Ovary (tissue), 9 donors: ENCODE results near the gene PLIN1. TPM values are rescaled to one million over a fixed set of nuclear protein-coding genes. Genes with fewer than 3 reads are reported as not detected.

Experiments
- DNase-seq, 5 donors: peaks; one replicate each; pipeline ENCODE4 v3.0.0-alpha.2; 2019 to 2020
- H3K27ac ChIP-seq, 2 donors: fragments of 200-600 bp; one replicate each; pipeline versions ENCODE4 v1.5.1 to v1.8.0; 2019 to 2022
- H3K27me3 ChIP-seq: fragments of 200-600 bp; one replicate; pipeline ENCODE4 v1.8.0; 2022
- H3K36me3 ChIP-seq: fragments of 200-600 bp; sonication (generic); one replicate; pipeline ENCODE4 v1.5.1; 2019
- H3K4me1 ChIP-seq: one replicate; pipeline ENCODE4 v1.8.1; 2013; ENCODE audit warnings: mild to moderate bottlenecking, moderate library complexity; ENCODE audit not compliant: insufficient read depth
- H3K4me3 ChIP-seq: fragments of 200-600 bp; sonication (generic); one replicate; pipeline ENCODE4 v1.5.1; 2017
- H3K9me3 ChIP-seq, 2 donors: fragments of 200-600 bp in 1 of 2; sonication (generic) in 1 of 2; one replicate each; pipeline versions ENCODE4 v1.5.1 to v1.8.1; 2013 to 2019; ENCODE audit warnings: mild to moderate bottlenecking in 1 of 2, moderate library complexity in 1 of 2
- EP300 ChIP-seq: sonication (generic); formaldehyde crosslinking; IDR thresholded peaks from one replicate; pipeline ENCODE4 v1.6.1; 2017; ENCODE audit warnings: antibody characterized with exemption
- POLR2A ChIP-seq: fragments of 450-650 bp; IDR thresholded peaks from one replicate; pipeline ENCODE4 v1.6.1; 2017; ENCODE audit warnings: antibody characterized with exemption, mild to moderate bottlenecking, moderate library complexity
- WGBS, 3 donors: extraction: QIAGEN DNeasy Blood & Tissue Kit in 1 of 3; methylation state at CpG; one replicate each; pipeline versions ENCODE4 v1.1.5 to v1.1.7; 2013 to 2017; 5-methylcytosine and 5-hydroxymethylcytosine counted together
- intact Hi-C, 4 donors: fragments of 100-400 bp; cut with DNase I; formaldehyde crosslinking; loops; one replicate each; pipeline versions ENCODE4 v1.11.0 to v1.15.1; 2022 to 2023
- polyA plus RNA-seq, 2 donors: library from polyadenylated mRNA; stranded (reverse); fragments of 200-250 nt in 1 of 2; fragments of 350-450 nt in 1 of 2; fragmentation: Illumina TruSeq in 1 of 2; extraction: RNeasy Lipid Tissue Mini Kit (QIAGEN cat#74804) in 1 of 2; gene quantifications; one replicate each; pipeline ENCODE4 v1.2.3, GENCODE V29; 2013 to 2014
- total RNA-seq, 7 donors: library from RNA; depleted of rRNA in 2 of 7; stranded (reverse); fragments of >200 nt in 2 of 7; fragmentation: NEBNext Ultra II Directional in 3 of 7; extraction: Animal tissue kit (Norgen Biotek cat#: 25700) in 3 of 7; gene quantifications; one replicate each; pipeline versions ENCODE4 v1.1.0 to v1.2.4, GENCODE V29; 2016 to 2023
- TF ChIP-seq, protein P1 (sequence below), 3 donors: fragments of 450-650 bp in 2 of 3; fragments of 200-600 bp in 1 of 3; IDR thresholded peaks; one replicate each; pipeline versions ENCODE4 v1.5.1 to v1.8.0; 2016 to 2022; ENCODE audit warnings: antibody characterized with exemption in 3 of 3, mild to moderate bottlenecking in 1 of 3
- donor health status: DM: no; HTN: no; CAD: no; lungs with moderate emphysema.
- donor health status: DM: no; HTN: no; CAD: no.
- donor health status: Bipolar disorder and iron deficiency.
- donor health status: DM: yes; HTN: yes; CAD: no.
- donor health status: DM: no; HTN: no; CAD: no.
- donor health status: DM: yes; HTN: yes; CAD: no.

Gene PLIN1
- total and polyA plus RNA-seq, 9 donors = 0.82 to 5.4 (median 1.2) TPM

DNA sequence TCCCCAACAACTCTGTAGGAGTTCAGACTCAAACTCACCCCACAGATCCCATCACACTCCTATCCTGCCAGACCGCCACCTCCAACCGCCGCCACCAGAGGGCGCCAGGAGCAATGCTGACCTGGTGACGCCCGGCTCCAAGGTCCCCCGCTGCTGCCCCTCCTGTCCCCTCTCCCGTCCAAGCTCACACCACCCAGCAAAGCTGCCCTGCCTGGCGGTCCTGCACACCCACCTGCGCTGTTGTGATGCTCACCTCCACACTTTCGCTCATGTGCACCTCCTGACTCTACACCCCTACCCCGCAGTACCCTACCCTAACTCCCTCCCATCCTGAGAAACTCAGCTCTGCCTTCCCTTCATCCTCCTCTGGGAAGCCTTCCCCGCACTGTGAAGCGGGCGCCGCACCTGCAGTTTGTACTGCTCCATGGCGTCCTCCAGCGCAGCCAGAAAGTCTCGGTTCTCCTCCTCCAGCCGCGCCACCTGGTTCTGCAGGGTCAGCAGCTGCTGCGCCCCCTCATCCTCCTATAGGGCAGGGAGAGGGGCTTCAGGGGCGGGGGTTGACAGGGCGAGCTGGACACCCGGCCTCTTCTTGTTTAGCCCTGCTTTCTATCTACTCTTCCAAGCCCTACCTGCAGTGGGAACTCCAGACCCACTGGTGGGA is 31.8 kb downstream of the PLIN1 start:
- no peak overlapping the region for H3K4me3 ChIP-seq
- no peak overlapping the region for H3K27ac ChIP-seq
- TF ChIP-seq POLR2A = no peak
- TF ChIP-seq, protein P1, sequence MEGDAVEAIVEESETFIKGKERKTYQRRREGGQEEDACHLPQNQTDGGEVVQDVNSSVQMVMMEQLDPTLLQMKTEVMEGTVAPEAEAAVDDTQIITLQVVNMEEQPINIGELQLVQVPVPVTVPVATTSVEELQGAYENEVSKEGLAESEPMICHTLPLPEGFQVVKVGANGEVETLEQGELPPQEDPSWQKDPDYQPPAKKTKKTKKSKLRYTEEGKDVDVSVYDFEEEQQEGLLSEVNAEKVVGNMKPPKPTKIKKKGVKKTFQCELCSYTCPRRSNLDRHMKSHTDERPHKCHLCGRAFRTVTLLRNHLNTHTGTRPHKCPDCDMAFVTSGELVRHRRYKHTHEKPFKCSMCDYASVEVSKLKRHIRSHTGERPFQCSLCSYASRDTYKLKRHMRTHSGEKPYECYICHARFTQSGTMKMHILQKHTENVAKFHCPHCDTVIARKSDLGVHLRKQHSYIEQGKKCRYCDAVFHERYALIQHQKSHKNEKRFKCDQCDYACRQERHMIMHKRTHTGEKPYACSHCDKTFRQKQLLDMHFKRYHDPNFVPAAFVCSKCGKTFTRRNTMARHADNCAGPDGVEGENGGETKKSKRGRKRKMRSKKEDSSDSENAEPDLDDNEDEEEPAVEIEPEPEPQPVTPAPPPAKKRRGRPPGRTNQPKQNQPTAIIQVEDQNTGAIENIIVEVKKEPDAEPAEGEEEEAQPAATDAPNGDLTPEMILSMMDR (IDR thresholded peaks at IDR 0.05) = peak; percentile 65 to 89 (median 75)
- 56 to 57% (median 57%) methylated on average over 25 of the region's 25 CpGs for WGBS, 3 donors
- intact Hi-C loops = loop anchor here in 3 of 4 donors (5.0 to 10.0 kb wide), 2 partner anchors 97 to 100 kb away; no protein-coding TSS in a partner anchor
- no peaks in the 10 kb centered on the region for H3K36me3 ChIP-seq
- no peaks in the 10 kb centered on the region for H3K27me3 ChIP-seq
- peaks cover 5% of the 10 kb centered on the region for H3K4me1 ChIP-seq
- no peaks in the 10 kb centered on the region for H3K9me3 ChIP-seq
- DNase-seq = peak; percentile 66 to 86 (median 82)

GRCh38 chr15:89646416-89647141 is 32.6 kb downstream of the PLIN1 start:
- WGBS, 3 donors = 85 to 90% (median 88%) methylated on average over 22 of the region's 22 CpGs
- TF ChIP-seq, protein P1 (IDR thresholded peaks at IDR 0.05) = no peak
- TF ChIP-seq EP300 (no peak), POLR2A (no peak)

DNA sequence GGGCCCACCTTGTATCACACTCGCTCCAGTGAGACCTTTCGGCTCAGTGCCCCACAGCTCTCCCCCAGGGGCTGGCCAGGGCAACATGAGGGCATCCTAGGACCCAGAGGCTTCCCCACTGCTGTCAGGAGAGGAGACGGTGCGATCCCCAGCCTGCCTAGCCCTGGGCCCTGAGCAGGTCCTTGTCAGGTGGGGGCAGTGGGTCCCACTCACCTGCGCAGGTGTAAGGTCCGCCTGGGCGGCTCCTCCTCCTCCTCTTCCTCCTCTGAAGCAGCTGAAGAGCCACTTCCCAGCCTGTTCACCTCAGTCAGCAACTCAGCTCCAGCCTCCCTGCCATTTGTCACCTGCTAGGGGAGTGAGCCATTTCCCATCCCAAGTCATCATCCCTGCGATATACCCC is 33.5 kb downstream of the PLIN1 start:
- H3K27me3 ChIP-seq = no peaks in the 10 kb centered on the region
- TF ChIP-seq, protein P1 (IDR thresholded peaks at IDR 0.05) = no peak
- TF ChIP-seq EP300 (no peak), POLR2A (no peak)
- no peaks in the 10 kb centered on the region for H3K36me3 ChIP-seq
- WGBS, 3 donors = 92 to 98% (median 97%) methylated on average over 6 to 8 of the region's 8 CpGs
- peaks cover 5% of the 10 kb centered on the region for H3K4me1 ChIP-seq
- peak in 2 of 5 donors; percentile 11 to 12 for DNase-seq
- H3K27ac ChIP-seq = no peak overlapping the region
- no peaks in the 10 kb centered on the region for H3K9me3 ChIP-seq
- intact Hi-C loops = loop anchor here in 3 of 4 donors (5.0 to 10.0 kb wide), 2 partner anchors 99 to 102 kb away; no protein-coding TSS in a partner anchor
- H3K4me3 ChIP-seq = no peak overlapping the region

More at GRCh38 chr15:89646416-89647141, 32.6 kb downstream of the PLIN1 start:
- no peaks in the 10 kb centered on the region for H3K36me3 ChIP-seq
- no peak overlapping the region for H3K4me3 ChIP-seq
- peak in 1 of 5 donors; percentile 28 for DNase-seq
- intact Hi-C loops = loop anchor here in 3 of 4 donors (5.0 to 10.0 kb wide), 2 partner anchors 98 to 101 kb away; no protein-coding TSS in a partner anchor
- no peaks in the 10 kb centered on the region for H3K9me3 ChIP-seq
- no peaks in the 10 kb centered on the region for H3K27me3 ChIP-seq
- H3K4me1 ChIP-seq = peaks cover 5% of the 10 kb centered on the region
- H3K27ac ChIP-seq = no peak overlapping the region

- Histone ChIP-seq H3K4me1 (peaks cover 2% of the 10 kb centered on the region), H3K36me3 (no peaks in the 10 kb centered on the region), H3K27ac (no peak overlapping the region), H3K9me3 (no peaks in the 10 kb centered on the region), H3K27me3 (no peaks in the 10 kb centered on the region), H3K4me3 (no peak overlapping the region)
- intact Hi-C loops = loop anchor here in 1 of 4 donors (10.0 kb wide), 1 partner anchor 103 kb away; no protein-coding TSS in a partner anchor
- TF ChIP-seq, protein P1 (IDR thresholded peaks at IDR 0.05) = no peak
- TF ChIP-seq POLR2A (no peak), EP300 (no peak)
- WGBS, 3 donors = 89 to 95% (median 93%) methylated on average over 16 of the region's 16 CpGs
- no peak for DNase-seq
Measured at GRCh38 chr15:89642106-89642505, 37.1 kb downstream of the PLIN1 start.
